ENCODE data around the gene LRBA.
"Not testable (repeated sequence)": the region's sequence is repeated elsewhere in the genome, so short reads cannot be mapped to it uniquely, and the experiment has no call there.

Gene LRBA

DNA sequence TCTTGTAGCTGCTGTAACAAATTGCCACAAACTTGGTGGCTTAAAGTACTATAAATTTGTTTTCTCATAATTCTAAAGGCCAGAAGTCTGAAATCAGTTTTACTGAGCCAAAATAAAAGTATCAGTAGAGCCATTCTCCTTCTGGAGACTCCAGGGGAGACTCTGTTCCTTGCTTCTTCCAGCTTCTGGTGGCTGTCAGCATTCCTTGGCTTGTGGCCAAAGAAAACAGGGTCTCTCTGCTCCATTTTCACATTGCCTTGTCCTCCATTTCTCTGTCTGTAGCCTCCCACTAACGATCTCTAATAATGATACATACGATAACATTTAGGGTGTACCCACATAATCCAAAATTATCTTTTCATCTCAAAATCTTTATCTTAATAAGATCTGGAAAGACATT lies 232.8 kb downstream of the LRBA start:
- DNase-seq = no peak

DNA sequence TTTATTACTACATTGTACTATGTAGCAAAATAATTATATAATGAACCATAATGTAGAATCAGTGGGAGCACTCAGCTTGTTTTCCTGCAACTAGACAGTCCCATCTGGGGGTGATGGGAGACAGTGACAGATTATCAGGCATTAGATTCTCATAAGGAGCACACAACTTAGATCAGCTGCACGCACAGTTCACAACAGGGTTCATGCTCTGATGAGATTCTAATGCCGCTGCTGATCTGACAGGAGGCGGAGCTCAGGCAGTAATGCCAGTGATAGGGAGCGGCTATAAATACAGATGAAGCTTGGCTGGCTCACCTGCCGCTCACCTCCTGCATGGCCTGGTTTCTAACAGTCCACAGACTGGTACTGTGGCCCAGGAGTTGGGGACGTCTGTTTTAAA lies 233.9 kb downstream of the LRBA start:
- DNase-seq = no peak

DNA sequence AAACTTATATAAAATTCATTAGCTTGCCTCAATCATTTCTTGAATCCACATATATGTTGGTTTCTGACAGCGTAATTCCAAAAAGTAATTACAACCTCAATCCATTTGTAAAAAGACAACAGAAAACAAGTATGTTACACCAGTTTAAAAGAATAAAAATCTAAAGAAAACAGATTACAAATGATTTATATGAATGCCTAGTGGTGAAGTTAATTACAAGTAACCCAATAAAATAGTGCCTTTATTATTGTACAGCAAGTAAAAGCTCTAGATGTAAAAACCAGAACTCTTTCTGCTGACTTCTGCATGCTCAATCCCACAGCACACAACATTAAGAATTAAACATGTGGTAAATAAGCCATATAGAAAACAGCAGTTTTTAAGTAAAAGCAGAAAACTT lies 235.4 kb downstream of the LRBA start:
- no peak for DNase-seq

DNA sequence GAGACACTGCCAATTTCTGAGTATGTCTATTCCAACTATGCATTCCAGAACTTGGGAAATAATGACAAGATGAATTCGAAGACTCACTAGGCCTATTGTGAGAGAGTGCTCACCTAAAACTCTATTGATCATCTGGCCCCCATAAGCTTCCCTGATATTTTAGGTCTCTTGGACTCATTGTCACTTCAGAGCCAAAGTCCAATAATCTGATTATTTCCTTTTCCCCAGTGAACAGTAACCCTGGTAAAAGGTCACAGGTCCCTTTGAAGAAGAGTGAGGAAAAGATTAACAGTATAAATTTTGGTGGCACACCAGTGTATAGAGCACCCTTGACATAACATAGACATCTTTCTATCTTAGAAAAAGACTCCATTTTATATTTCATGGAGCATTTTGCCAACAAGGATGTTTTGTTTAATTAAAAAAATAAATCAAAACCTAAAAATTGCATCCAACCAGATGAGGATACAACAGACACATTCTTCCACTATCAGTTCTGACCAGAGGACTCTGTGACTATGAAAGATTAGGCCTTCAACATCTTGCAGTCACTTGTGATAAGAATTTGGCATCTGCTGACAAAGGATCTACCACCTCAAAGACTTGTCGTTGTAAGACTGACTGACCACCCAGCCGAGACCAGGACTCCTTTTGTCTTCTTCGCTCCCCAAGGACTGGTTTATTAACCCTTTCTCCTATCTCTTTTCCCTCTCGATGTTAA lies 241.2 kb downstream of the LRBA start:
- DNase-seq = no peak

DNA sequence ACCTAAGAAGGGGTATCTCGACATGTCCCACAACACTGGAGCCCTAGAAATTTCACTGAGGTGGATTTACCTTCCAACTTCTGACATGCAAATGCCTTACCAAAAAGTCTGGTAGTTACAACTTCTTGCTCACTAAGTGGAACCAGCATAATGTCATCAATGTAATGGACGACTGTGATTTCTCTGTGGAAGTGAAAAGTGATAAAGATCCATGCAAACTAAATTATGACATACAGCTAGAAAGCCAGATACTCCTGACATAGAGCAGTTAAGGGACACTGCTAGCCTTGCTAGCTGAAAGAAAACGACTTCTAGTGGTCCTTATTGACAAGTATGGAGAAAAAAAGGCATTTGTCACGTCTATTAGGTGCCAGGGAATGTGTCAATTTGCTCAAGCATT lies 242.1 kb downstream of the LRBA start:
- no peak for DNase-seq

DNA sequence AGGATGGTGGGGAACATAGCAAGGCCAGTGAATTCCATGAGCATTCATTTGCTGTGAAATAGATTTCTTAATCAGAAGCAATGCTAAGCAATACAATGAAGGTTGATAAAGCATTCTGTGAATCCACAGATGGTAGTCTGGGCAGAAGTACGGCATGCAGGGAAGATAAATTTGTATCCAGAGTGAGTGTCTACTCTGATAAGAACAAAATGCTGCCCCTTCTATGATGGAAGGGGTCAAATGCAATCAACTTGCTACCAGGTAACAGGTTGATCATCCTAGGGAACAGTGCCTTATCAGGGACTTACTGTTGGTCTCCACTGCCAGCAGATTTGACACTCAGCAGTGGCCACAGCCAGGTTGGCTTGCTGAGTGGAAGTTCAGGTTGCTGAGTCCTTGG lies 243.7 kb downstream of the LRBA start:
- DNase-seq = no peak

DNA sequence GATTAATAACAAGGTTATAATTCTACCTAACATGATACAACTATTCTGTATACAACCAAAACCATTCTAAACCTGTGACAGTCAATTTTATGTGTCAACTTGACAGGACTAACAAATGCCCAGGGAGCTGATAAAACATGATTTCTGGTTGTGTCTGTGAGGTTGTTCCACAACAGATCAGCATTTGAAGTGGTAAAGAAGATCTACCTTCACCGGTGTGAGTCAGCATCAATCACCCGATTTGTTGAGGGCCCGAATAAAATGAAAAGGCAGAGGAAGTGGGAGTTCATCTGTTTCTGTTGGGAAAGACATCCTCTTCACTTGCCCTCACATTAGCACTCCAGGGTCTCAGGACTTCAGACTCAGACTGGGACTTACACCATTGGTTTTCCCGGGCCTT lies 245.2 kb downstream of the LRBA start:
- DNase-seq = no peak

DNA sequence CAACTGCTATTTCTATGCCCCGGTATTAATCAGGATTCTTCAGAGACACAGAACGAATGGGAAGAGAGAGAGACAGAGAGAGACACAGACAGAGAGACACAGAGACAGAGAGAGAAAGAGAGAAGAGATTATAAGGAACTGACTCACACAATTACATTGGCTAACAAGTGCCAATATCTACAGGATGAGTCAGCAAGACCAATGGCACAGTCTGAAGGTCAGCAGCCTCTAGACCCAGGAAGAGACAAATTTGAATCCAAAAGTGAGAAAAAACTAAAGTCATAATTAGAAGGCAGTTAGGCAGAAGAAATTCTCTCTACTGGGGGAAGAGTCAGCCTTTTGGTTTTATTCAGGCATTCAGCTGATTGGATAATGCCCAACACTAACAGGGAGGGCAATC lies 245.8 kb downstream of the LRBA start:
- no peak for DNase-seq

DNA sequence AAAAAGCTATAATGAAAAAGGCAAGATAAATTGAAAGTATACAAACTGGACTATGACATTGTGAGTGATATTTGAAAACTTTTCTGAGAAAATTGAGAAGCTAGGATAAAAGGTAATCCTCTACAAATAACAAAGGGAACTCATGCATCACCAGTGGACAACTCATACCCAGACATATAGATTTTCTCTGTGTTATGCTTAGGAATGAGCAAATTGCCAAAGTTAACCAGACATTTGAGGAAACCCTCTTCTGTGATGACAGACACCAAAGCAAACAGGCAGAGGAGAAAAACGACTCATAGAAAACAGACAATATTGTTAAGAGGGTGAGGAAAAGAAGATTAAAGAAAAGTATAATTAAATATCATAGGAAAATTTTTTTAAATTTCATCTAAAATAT lies 246.6 kb downstream of the LRBA start:
- no peak for DNase-seq

DNA sequence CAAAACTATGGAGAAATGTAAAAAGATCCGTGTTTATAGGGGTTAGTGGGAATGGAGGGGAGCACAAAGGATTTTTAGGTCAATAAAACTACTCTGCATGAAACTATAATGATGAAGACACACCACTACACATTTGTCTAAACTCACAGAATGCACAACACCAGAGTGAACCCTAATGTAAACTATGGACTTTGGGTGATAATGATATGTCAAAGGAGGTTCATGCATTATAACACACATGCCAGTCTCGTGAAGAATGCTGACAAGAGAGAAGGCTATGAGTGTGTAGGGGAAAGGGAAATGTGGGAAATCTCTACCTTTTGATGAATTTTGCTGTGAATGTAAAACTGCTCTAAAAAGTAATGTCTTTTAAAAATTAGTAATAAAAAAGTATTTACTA lies 249.9 kb downstream of the LRBA start:
- no peak for DNase-seq

DNA sequence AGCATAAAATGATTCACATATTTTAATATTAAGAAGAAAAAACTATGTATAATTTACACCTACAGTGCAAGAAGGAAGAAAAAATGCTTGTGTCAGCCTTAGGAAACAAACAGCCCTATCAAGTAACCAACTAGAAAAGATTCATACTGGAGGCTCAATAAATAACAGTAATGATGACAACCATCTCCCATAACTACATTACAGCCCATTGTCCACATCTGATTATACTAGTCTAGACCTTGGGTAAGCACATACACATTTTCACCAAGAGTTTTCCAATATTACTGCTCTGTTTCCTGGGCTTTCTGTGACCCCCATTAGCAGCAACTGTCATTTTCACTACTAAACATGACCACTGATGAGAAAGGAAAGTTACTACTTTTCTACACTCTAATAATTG lies 263.4 kb downstream of the LRBA start:
- DNase-seq = no peak

DNA sequence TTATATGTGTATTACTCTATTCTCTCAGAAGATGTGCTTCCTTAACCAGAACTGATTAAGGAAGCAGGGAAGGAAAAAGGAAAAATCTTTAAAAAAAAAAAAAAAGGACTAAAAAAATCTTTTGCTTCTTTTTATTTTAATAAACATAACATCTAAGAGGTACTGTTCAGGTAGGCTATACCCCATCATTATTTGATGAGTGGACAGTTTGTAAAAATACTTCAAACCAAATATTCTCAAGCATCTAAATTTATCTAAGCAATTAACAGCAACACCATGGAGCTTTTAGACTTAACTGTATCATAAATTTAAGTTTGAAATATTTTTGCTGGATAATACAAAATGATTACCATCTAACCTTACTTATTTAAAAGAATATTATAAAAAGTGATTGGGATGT lies 264.3 kb downstream of the LRBA start:
- DNase-seq = no peak

DNA sequence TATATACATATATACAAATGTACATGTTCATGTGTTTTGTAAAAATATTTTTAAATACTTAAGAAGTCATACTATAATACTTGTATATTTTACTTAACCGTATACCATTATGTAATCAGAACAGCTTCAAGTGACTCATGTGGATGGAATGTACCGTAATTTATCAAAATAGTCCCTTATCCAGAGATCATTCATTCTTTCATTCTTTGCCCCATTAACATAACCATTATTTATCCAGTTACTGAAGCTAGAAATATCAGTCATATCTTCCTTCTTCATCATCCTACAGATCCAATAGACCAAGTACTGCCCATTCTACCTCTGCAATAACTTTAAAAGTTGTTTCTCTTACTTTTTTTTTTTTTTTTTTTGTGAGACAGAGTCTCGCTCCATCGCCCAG lies 268.9 kb downstream of the LRBA start:
- no peak for DNase-seq

DNA sequence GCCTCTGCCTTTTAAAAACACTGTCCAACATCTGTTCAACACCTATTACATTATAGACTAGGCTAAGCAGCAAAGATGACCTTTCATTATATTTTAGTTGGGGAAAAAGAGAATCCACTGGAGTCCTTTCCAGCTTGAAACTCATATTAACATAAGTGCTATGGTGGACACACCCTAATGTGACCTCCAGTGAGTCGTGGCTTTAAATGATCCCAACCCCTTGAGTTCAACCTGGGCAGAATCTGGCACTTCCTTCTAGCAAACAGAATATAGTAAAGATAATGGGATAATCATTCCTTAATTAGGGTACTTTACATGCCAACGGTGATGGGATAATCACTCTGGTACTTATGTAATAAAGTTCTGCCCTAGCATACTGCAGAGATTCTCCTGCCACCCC lies 270.5 kb downstream of the LRBA start:
- no peak for DNase-seq

DNA sequence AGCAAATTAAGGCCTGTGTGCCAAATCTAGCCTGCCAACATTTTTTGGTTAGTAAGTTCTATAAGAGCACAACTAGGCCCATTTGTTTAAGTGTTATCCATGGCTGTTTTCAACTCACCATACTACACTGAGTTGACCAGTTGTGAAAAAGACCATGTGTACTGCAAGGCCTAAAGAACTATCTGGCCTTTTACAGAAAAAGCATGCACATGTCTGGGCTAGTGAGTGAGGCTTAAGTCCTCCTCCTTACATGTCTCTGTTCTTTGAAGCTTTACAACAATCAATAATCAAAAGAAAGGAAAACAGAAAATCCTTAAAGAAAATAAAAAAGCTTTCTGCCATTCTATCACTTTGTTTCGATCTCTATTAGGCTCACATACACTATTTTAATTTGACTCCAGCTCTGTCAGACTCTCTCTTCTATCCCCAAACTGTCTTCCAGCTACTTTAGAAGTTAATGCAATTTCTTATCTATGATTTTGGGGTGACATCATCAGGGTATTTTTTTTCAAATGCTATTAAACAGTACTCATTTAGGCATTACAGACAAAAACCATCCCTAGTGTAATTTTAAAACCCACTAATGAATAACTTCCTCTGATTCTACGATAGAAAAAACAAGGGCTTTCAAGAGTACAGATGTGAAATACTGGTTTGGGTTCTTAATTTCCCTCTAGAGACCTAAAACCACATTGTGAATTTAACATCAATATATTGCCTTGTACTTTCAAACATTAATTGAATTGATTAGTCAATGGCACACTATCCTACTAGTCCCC lies 271.3 kb downstream of the LRBA start:
- no peak for DNase-seq

DNA sequence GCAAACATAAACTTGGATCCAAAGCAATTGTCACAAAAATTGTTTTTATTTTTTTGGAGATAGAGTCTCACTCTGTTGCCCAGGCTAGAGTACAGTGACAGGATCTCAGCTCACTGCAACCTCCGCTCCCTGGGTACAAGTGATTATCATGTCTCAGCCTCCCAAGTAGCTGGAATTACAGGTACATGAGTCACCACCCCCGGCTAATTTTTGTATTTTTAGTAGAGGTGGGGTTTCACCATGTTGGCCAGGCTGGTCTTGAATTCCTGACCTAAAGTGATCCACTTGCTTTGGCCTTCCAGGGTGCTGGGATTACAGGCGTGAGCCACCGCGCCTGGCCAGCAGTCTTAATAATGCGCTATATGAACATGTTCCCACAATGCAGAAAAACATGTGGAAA lies 272.2 kb downstream of the LRBA start:
- DNase-seq = not testable (repeated sequence)

DNA sequence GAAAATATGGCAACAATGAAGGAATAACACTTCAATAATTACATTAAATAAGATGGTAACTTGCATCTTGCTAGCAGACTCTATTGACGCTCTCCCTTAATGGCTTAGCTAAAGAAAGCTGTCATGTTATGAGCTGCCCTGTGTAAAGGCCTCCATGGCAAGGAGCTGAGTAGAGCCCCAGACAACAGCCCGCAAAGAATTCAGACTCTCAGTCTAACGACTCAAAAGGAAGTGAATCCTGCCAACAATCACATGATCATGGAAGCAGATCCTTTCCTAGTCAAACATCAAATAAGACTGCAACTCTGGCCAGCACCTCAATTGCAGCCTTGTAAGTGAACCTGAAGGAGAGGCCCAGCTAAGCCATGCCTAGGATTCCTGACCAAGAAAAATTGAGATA lies 275.5 kb downstream of the LRBA start:
- no peak for DNase-seq

DNA sequence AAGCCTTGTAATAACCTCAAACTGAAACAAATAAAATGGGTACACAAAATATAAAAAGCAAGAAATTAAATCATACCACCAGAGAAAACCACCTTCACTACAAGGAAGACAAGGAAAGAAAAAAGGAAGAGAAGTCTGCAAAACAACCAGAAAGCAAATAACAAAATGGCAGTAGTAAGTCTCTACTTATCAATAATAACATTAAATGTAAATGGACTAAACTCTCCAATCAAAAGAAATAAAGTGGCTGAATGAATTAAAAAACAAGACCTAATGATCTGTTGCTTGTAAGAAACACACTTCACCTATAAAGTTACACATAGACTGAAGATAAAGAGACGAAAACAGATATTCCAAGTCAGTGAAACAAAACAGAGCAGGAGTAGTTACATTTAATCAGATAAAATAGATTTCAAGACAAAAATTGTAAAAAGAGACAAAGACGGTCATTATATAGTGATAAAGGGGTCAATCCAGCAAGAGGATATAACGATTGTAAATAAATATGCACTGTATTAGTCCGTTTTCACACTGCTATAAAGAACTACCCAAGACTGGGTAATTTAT lies 289.0 kb downstream of the LRBA start:
- no peak for DNase-seq

DNA sequence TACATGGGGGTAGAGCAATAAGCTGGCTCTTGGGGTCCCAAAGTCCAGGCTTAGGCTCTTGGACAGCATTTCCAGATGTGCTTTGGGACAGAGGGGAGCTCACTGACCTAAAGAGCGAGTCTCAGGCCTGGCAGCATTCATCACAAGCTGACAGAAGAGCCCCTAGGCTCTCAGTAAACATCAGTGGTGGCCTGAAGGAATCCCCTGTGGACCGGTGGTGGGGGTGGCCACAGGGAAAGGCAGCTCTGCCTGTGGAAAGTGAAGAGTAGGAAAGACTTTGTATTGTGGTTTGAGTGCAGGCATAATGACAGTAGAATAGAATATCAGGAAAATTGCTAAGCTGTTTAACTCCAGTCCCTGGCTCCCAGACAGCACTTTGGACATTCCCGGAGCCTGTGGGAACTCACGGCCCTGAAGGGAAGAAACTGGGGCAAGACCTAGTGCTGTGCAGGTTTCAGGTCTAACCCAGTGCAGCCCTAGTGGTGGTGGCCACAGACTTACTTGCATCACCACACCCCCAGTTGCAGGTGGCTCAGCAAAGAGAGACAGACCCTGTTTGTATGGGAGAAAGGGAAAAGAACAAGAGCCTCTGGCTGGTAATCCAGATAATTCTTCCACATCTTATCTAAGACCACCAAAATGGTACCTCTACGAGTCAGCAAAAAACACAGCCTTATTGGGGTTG lies 291.2 kb downstream of the LRBA start:
- DNase-seq = no peak

DNA sequence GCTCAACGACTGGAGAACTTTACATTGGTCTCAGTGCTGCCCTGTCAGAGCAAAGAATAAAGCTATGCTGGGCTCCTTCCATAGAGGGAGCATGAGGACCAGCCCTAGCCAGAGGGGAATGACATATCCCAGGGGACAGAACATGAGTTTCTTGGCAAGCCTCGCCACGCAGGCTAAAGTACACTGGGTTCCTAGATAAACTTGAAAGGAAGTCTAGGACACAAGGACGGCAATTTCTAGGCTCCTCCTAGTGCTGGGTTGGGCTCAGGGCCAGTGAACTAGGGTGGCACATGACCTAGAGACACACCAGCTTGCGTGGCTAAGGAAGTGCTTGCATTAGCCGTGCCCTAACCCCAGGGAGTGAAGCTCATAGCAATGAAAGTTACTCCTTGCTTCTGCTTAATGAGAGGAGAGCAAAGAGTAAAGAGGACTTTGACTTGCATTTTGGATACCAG lies 292.1 kb downstream of the LRBA start:
- DNase-seq = no peak

DNA sequence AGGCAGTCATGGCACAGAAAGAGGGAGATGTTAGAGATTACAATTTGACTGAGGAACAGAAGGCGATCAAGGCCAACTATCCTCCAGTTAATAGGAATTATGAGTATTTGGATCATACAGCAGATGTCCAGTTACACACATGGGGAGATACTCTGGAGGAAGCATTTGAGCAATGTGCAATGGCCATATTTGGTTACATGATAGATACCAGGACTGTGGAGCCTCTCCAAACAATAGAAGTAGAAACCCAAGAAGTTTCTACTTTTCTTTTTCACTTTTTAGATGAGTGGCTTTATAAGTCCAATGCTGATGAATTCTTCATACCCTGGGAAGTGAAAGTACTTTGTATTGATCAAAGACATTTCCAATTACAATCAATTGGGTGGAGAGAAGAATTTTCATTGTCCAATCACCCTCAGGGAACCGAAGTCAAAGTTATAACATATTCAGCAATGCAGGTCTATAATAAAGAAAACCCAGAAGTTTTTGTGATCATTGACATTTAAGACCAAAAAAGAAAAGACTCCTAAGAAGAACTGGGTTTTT lies 294.0 kb downstream of the LRBA start:
- DNase-seq = no peak

DNA sequence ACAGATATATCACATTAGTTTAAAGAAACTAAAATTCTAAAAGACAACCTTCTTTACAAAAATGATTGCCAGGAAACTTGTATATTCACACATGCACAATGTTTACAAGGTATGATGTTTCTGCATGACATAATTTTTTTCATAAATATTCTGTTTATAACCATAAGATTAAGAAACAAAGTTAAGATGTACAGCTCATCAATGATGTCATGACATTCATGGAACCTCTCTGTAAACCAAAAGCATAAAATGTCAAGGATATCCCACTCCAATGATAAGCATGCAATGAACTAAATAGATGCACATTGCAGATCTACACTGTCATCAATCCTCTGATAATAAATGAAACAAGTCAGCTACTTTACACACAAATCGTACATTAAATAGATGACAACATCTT lies 297.1 kb downstream of the LRBA start:
- DNase-seq = no peak

All from activated naive CD4-positive, alpha-beta T cell (primary cell).